Loucy (cell line): ENCODE results near the gene SIAH3.

Experiments
- CTCF ChIP-seq: fragments of 200-600 bp; sonication (generic); conservative IDR thresholded peaks from 2 replicates; pipeline ENCODE4 v1.5.1; 2014; ENCODE audit warnings: mild to moderate bottlenecking, antibody characterized with exemption, low read length
- EZH2phosphoT487 ChIP-seq: fragments of 200-600 bp; IDR thresholded peaks from 2 replicates; pipeline ENCODE4 v1.6.1; 2018; ENCODE audit warnings: antibody characterized with exemption, mild to moderate bottlenecking, moderate library complexity, borderline replicate concordance

GRCh38 chr13:45834411-45834994 is 17.1 kb downstream of the SIAH3 start:
- no peak for TF ChIP-seq CTCF
- TF ChIP-seq EZH2phosphoT487, result no peak
